ENCODE results near the gene MATN3.

DNA sequence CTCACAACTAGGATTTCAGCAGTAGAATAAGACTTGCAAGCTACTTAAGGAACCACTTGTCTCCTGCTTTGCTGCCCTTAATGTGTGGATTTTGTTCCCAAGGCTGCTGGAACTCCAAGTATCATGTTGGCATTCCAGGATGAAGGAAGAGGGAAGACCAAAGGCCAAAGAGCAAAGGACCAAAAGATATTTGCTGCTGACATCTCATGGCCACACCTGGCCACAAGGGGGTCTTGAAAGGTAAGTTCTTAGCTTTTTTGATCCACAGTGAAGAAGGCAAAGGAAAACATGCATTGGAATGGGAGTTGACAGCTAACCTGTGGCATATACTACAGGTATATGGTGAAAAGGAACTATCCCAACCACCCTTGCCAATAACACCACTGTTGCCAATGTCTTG, 3.9 kb upstream of the MATN3 start:
- TF ChIP-seq, protein P1, sequence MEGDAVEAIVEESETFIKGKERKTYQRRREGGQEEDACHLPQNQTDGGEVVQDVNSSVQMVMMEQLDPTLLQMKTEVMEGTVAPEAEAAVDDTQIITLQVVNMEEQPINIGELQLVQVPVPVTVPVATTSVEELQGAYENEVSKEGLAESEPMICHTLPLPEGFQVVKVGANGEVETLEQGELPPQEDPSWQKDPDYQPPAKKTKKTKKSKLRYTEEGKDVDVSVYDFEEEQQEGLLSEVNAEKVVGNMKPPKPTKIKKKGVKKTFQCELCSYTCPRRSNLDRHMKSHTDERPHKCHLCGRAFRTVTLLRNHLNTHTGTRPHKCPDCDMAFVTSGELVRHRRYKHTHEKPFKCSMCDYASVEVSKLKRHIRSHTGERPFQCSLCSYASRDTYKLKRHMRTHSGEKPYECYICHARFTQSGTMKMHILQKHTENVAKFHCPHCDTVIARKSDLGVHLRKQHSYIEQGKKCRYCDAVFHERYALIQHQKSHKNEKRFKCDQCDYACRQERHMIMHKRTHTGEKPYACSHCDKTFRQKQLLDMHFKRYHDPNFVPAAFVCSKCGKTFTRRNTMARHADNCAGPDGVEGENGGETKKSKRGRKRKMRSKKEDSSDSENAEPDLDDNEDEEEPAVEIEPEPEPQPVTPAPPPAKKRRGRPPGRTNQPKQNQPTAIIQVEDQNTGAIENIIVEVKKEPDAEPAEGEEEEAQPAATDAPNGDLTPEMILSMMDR (conservative IDR thresholded peaks at IDR 0.05), result no peak
- no peak for TF ChIP-seq ZFX (IDR thresholded peaks at IDR 0.05)
